Neural cell (in vitro differentiated cells): ENCODE data around the gene CARD6. TPM values are rescaled to one million over a fixed set of nuclear protein-coding genes. Genes with fewer than 3 reads are reported as not detected.

Source experiments
- H2AFZ ChIP-seq: fragments of 200-600, 300-800 bp; sonication (generic), shearing (Covaris generic); 2 replicates; pipeline ENCODE4 v1.6.0; 2014; ENCODE audit warnings: low read depth, mild to moderate bottlenecking, antibody characterized with exemption, low read length, moderate library complexity
- H3F3A ChIP-seq: fragments of 200-600 bp; shearing (Covaris generic); 2 replicates; pipeline ENCODE4 v1.6.1; 2016; ENCODE audit warnings: mild to moderate bottlenecking, moderate library complexity, mixed read lengths, antibody characterized with exemption, low read length; ENCODE audit not compliant: insufficient read depth, poor library complexity, severe bottlenecking
- H3K27ac ChIP-seq: fragments of 200-600, 300-800 bp; sonication (generic), shearing (Covaris generic); 2 replicates; pipeline ENCODE4 v1.5.1; 2014; ENCODE audit warnings: mild to moderate bottlenecking, low read length, moderate library complexity
- H3K27me3 ChIP-seq: fragments of 300-800, 200-600 bp; sonication (generic), shearing (Covaris generic); 2 replicates; pipeline ENCODE4 v1.6.0; 2014; ENCODE audit warnings: mild to moderate bottlenecking, low read depth, low read length, moderate library complexity; ENCODE audit not compliant: insufficient read depth
- H3K36me3 ChIP-seq: fragments of 300-800, 200-600 bp; sonication (generic), shearing (Covaris generic); 2 replicates; pipeline ENCODE4 v1.5.1; 2014; ENCODE audit warnings: mild to moderate bottlenecking, antibody characterized with exemption, low read length, moderate library complexity; ENCODE audit not compliant: insufficient read depth
- H3K4me2 ChIP-seq: fragments of 300-800, 200-600 bp; sonication (generic), shearing (Covaris generic); 2 replicates; pipeline ENCODE4 v1.6.0; 2014; ENCODE audit warnings: mild to moderate bottlenecking, low read length
- H3K4me3 ChIP-seq: fragments of 300-800, 200-600 bp; sonication (generic), shearing (Covaris generic); 2 replicates; pipeline ENCODE4 v1.5.1; 2014; ENCODE audit warnings: mild to moderate bottlenecking, low read length, moderate library complexity
- H3K79me2 ChIP-seq: fragments of 200-600 bp; shearing (Covaris generic); replicated peaks from 2 replicates; pipeline ENCODE4 v1.6.0; 2014; ENCODE audit warnings: mild to moderate bottlenecking, low read length, moderate library complexity; ENCODE audit not compliant: insufficient read depth
- H3K9ac ChIP-seq: fragments of 300-800, 200-600 bp; sonication (generic), shearing (Covaris generic); 2 replicates; pipeline ENCODE4 v1.6.1; 2016; ENCODE audit warnings: mild to moderate bottlenecking, low read length, mixed read lengths
- H3K9me2 ChIP-seq: fragments of 200-600 bp; shearing (Covaris generic); 2 replicates; pipeline ENCODE4 v1.6.1; 2016; ENCODE audit warnings: mild to moderate bottlenecking, low read length, mixed read lengths; ENCODE audit not compliant: insufficient read depth
- H3K9me3 ChIP-seq: fragments of 200-600, 300-800 bp; sonication (generic), shearing (Covaris generic); 2 replicates; pipeline ENCODE4 v1.6.1; 2016; ENCODE audit warnings: mild to moderate bottlenecking, mixed run types, low read length, moderate library complexity, mixed read lengths
- H4K20me1 ChIP-seq: fragments of 200-600 bp; shearing (Covaris generic); 2 replicates; pipeline ENCODE4 v1.6.1; 2016; ENCODE audit warnings: mild to moderate bottlenecking, mixed run types; ENCODE audit not compliant: insufficient read depth
- CTCF ChIP-seq: fragments of 450-650 bp; IDR thresholded peaks from 2 replicates; pipeline ENCODE4 v1.5.1; 2014; ENCODE audit warnings: antibody characterized with exemption, mild to moderate bottlenecking, moderate library complexity; ENCODE audit not compliant: poor library complexity, severe bottlenecking
- EP300 ChIP-seq: fragments of 450-650 bp; conservative IDR thresholded peaks from 2 replicates; pipeline ENCODE4 v1.6.1; 2014; ENCODE audit warnings: antibody characterized with exemption, mild to moderate bottlenecking, moderate library complexity; ENCODE audit not compliant: poor library complexity, severe bottlenecking
- EZH2 ChIP-seq: fragments of 200-600, 300-800 bp; shearing (Covaris generic), sonication (generic); IDR thresholded peaks from 2 replicates; pipeline ENCODE4 v1.6.1; 2014; ENCODE audit warnings: antibody characterized with exemption, low read length, borderline replicate concordance, mild to moderate bottlenecking; ENCODE audit not compliant: insufficient read depth, poor library complexity, severe bottlenecking
- MXI1 ChIP-seq: fragments of 450-650 bp; conservative IDR thresholded peaks from 2 replicates; pipeline ENCODE4 v1.6.1; 2014; ENCODE audit warnings: antibody characterized with exemption, mild to moderate bottlenecking; ENCODE audit not compliant: poor library complexity, severe bottlenecking
- POLR2AphosphoS5 ChIP-seq: IDR thresholded peaks from 2 replicates; pipeline ENCODE4 v1.6.1; 2012
- RAD21 ChIP-seq: fragments of 450-650 bp; conservative IDR thresholded peaks from 2 replicates; pipeline ENCODE4 v1.6.1; 2014; ENCODE audit warnings: antibody characterized with exemption, mild to moderate bottlenecking, moderate library complexity
- REST ChIP-seq: IDR thresholded peaks from 2 replicates; pipeline ENCODE4 v1.6.1; 2012; ENCODE audit warnings: borderline replicate concordance
- SMC3 ChIP-seq: fragments of 450-650 bp; conservative IDR thresholded peaks from 2 replicates; pipeline ENCODE4 v1.6.1; 2014; ENCODE audit warnings: antibody characterized with exemption, mild to moderate bottlenecking, moderate library complexity; ENCODE audit not compliant: poor library complexity
- TAF1 ChIP-seq: IDR thresholded peaks from 2 replicates; pipeline ENCODE4 v1.6.1; 2012; ENCODE audit warnings: low read depth
- polyA plus RNA-seq: library from polyadenylated mRNA; depleted of rRNA; stranded (reverse); fragments of >200 nt; gene quantifications from 2 replicates; pipeline ENCODE4 v1.2.3, GENCODE V29; 2014

Gene CARD6
- polyA plus RNA-seq, 1 donor from 2014 or later = 0.06 TPM

DNA sequence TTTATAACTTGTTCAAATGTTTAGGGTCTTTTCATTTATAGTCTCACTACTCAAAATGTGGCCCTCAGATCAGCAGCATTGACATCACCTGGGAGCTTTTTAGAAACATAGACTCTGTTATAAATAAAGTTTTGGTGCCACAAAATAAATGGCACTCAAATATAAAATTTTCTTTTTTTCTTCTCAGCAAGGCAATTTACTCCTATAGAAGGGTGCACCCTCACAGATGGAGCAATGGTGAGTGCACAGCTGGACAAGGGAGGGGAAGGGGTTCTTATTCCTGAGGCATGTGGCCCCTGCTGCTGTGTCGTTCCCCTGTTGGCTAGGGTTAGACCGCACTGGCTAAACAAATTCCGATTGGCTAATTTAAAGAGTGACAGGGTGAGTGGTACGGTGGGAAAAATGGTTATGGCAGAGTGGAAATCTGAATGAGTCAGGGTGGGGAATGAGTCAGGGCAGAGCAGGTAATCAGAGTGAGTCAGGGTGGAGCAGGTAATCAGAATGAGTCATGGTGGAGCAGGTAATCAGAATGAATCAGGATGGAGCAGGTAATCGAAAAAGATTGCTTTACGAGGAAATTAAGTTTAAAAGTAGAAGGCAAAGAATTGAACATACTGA, 36.3 kb downstream of the CARD6 start:
- no peaks in the 10 kb centered on the region for H3K9me3 ChIP-seq
- no peak overlapping the region for H3K4me3 ChIP-seq
- no peaks in the 10 kb centered on the region for H3F3A ChIP-seq
- H3K9me2 ChIP-seq = no peaks in the 10 kb centered on the region
- no peaks in the 10 kb centered on the region for H3K27me3 ChIP-seq
- H3K36me3 ChIP-seq = no peaks in the 10 kb centered on the region
- no peak overlapping the region for H3K4me2 ChIP-seq
- H2AFZ ChIP-seq = no peak overlapping the region
- no peaks in the 10 kb centered on the region for H4K20me1 ChIP-seq
- no peaks in the 10 kb centered on the region for H3K79me2 ChIP-seq
- no peak overlapping the region for H3K27ac ChIP-seq
- no peak overlapping the region for H3K9ac ChIP-seq
- no peak for TF ChIP-seq SMC3
- TF ChIP-seq TAF1 = no peak
- TF ChIP-seq RAD21 = no peak
- TF ChIP-seq EP300 = no peak
- TF ChIP-seq POLR2AphosphoS5 = no peak
- no peak for TF ChIP-seq EZH2
- TF ChIP-seq REST = no peak

DNA sequence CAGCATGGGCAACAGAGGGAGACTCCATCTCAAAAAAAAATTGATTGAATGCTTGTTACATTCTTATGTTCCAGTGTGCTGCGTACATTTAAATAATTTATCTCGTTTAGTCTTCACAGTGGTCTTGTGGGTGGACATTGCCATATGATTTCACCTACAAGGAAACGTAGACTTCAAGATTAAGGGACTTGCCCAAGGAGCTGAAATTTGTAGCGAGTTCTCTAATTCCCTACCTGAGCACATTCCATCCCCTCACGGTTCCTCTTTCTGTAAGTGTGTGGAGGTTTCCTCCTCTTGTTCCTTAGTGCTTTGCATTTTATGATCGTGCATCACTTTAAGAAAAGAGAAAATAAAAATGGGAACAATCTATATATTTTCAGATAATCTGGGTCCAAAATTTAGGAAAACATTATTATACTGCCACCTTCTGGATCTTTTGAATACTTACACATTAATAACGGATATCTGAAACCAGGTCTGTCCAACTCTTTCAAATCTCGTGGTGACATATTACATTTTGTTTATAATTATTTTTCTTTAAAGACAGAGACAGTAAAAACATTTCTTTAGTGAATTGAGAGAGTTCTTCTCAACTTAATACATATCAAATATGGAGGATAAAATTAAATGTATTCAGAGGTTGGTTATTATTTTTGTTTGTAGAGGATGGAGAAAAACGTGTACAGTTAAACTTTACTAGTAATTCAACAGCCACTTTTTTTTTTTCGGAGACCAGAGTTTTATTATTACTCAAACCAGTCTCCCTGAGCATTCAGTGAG, 38.2 kb downstream of the CARD6 start:
- no peaks in the 10 kb centered on the region for H3K9me2 ChIP-seq
- no peak overlapping the region for H3K4me3 ChIP-seq
- TF ChIP-seq EP300 = no peak
- TF ChIP-seq SMC3 = peak; percentile 73
- no peak for TF ChIP-seq EZH2
- TF ChIP-seq CTCF = peak; percentile 74
- TF ChIP-seq MXI1 = no peak
- no peak for TF ChIP-seq REST
- no peak for TF ChIP-seq POLR2AphosphoS5
- no peak for TF ChIP-seq TAF1
- peak; percentile 72 for TF ChIP-seq RAD21
- no peaks in the 10 kb centered on the region for H3K79me2 ChIP-seq
- H3K4me2 ChIP-seq = no peak overlapping the region
- H3K27me3 ChIP-seq = no peaks in the 10 kb centered on the region
- H3K9ac ChIP-seq = no peak overlapping the region
- H4K20me1 ChIP-seq = no peaks in the 10 kb centered on the region
- H3K36me3 ChIP-seq = no peaks in the 10 kb centered on the region
- H3F3A ChIP-seq = no peaks in the 10 kb centered on the region
- no peak overlapping the region for H2AFZ ChIP-seq
- no peaks in the 10 kb centered on the region for H3K9me3 ChIP-seq
- no peak overlapping the region for H3K27ac ChIP-seq
